ENCODE data around the gene CHD2.

The CHD2 gene

DNA sequence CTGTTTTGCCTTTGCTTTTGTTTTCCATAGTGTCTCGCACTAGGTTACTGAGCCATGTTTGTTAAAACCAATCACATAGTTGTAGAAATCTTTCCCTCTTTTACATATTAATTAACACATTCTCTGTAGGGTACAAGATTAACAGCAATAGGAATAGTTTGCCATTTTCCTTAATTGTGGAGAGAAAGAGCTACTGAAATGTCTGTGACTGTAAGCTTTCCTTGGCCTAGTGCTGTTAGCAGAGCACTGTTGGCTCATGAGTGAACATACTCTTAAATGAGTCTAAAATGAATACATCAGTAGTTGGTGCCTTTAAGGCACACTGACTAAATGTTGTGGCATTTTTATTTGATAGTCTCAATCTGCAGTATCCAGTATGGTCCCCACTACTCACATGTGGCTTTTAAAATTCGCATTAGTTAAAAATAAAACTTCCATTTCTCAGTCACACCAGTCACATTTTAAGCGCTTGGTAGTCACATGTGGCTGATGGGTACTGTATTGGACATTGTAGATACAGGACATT, 28.2 kb downstream of the CHD2 start:
- Histone ChIP-seq H2BK12ac (ENCODE audit: low read length in 2 of 2) (no peak overlapping the region), H3K4ac (ENCODE audit: low read depth in 1 of 2, low read length in 2 of 2) (no peak overlapping the region), H2AFZ (ENCODE audit: low read depth, low read length) (no peak overlapping the region), H3K4me2 (ENCODE audit: low read length, poor library complexity, severe bottlenecking) (no peak overlapping the region), H3K23ac (ENCODE audit: low read length in 2 of 2) (no peak overlapping the region), H3K9ac (ENCODE audit: low read length) (no peak overlapping the region), H2BK15ac (ENCODE audit: low read depth, poor library complexity, severe bottlenecking) (no peak overlapping the region), H3K4me3 (ENCODE audit: insufficient read depth in 1 of 2, low read depth in 1 of 2, low read length in 2 of 2) (no peak overlapping the region), H3K27me3 (ENCODE audit: control insufficient read depth in 1 of 2, insufficient read depth in 1 of 2, low read length in 2 of 2) (no peaks in the 10 kb centered on the region), H3K9me3 (ENCODE audit: control insufficient read depth, low read length) (no peaks in the 10 kb centered on the region), H4K91ac (ENCODE audit: low read length) (no peak overlapping the region), H3K14ac (ENCODE audit: low read length in 2 of 2) (no peak overlapping the region), H2BK5ac (ENCODE audit: low read depth, low read length, poor library complexity, severe bottlenecking) (no peak overlapping the region), H4K8ac (ENCODE audit: low read length) (no peak overlapping the region), H2AK5ac (ENCODE audit: low read length, severe bottlenecking) (no peak overlapping the region), H3K27ac (ENCODE audit: low read length, poor library complexity, severe bottlenecking) (peak overlapping the region; percentile 61), H3K18ac (ENCODE audit: low read depth in 1 of 2, low read length in 2 of 2) (no peak overlapping the region), H3K4me1 (ENCODE audit: control insufficient read depth, insufficient read depth, low read depth, low read length) (peaks cover 9% of the 10 kb centered on the region), H3K79me1 (replicated peaks; ENCODE audit: low read length, poor library complexity, severe bottlenecking) (no peaks in the 10 kb centered on the region), H3K36me3 (ENCODE audit: control insufficient read depth in 1 of 2, insufficient read depth in 2 of 2, low read depth in 1 of 2, low read length in 2 of 2) (peaks cover 32 to 91% of the 10 kb centered on the region in 2 experiments), H2BK120ac (ENCODE audit: low read depth, low read length) (no peak overlapping the region)
- 98% methylated on average over 3 of the region's 3 CpGs for WGBS
- no peak for DNase-seq

DNA sequence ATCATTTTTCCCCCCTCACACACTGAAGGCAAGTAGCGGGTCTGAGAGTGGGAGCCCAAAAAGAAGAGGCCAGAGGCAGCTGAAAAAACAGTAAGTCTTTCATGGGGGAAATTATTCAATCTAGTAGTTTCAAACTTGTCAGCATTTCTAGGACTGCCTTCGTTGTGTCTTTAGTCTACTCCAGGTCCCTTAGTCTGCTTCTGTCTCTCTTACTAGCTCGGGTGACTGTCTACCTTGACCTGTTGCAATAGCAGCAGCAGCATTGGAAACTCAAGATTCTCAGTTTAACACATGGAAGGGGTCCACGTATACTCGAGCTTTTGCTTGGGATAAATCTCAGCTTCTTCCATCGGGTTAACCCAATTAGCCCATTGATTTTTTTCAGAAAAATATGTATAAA, 28.9 kb downstream of the CHD2 start:
- Histone ChIP-seq H2BK5ac (ENCODE audit: low read depth, low read length, poor library complexity, severe bottlenecking) (no peak overlapping the region), H2BK12ac (ENCODE audit: low read length in 2 of 2) (no peak overlapping the region), H3K4me3 (ENCODE audit: insufficient read depth in 1 of 2, low read depth in 1 of 2, low read length in 2 of 2) (no peak overlapping the region), H3K27me3 (ENCODE audit: control insufficient read depth in 1 of 2, insufficient read depth in 1 of 2, low read length in 2 of 2) (no peaks in the 10 kb centered on the region), H3K4ac (ENCODE audit: low read depth in 1 of 2, low read length in 2 of 2) (no peak overlapping the region), H3K79me1 (replicated peaks; ENCODE audit: low read length, poor library complexity, severe bottlenecking) (peaks cover 2% of the 10 kb centered on the region), H3K36me3 (ENCODE audit: control insufficient read depth in 1 of 2, insufficient read depth in 2 of 2, low read depth in 1 of 2, low read length in 2 of 2) (peaks cover 31 to 92% of the 10 kb centered on the region in 2 experiments), H3K27ac (ENCODE audit: low read length, poor library complexity, severe bottlenecking) (peak overlapping the region; percentile 61), H2BK15ac (ENCODE audit: low read depth, poor library complexity, severe bottlenecking) (no peak overlapping the region), H3K14ac (ENCODE audit: low read length in 2 of 2) (no peak overlapping the region), H3K9me3 (ENCODE audit: control insufficient read depth, low read length) (no peaks in the 10 kb centered on the region), H2AK5ac (ENCODE audit: low read length, severe bottlenecking) (no peak overlapping the region), H3K18ac (ENCODE audit: low read depth in 1 of 2, low read length in 2 of 2) (no peak overlapping the region), H3K9ac (ENCODE audit: low read length) (no peak overlapping the region), H3K4me2 (ENCODE audit: low read length, poor library complexity, severe bottlenecking) (no peak overlapping the region), H4K91ac (ENCODE audit: low read length) (no peak overlapping the region), H3K23ac (ENCODE audit: low read length in 2 of 2) (no peak overlapping the region), H2BK120ac (ENCODE audit: low read depth, low read length) (no peak overlapping the region), H3K4me1 (ENCODE audit: control insufficient read depth, insufficient read depth, low read depth, low read length) (peaks cover 9% of the 10 kb centered on the region), H4K8ac (ENCODE audit: low read length) (no peak overlapping the region), H2AFZ (ENCODE audit: low read depth, low read length) (no peak overlapping the region)
- DNase-seq = no peak
- 95% methylated on average over 4 of the region's 6 CpGs for WGBS

DNA sequence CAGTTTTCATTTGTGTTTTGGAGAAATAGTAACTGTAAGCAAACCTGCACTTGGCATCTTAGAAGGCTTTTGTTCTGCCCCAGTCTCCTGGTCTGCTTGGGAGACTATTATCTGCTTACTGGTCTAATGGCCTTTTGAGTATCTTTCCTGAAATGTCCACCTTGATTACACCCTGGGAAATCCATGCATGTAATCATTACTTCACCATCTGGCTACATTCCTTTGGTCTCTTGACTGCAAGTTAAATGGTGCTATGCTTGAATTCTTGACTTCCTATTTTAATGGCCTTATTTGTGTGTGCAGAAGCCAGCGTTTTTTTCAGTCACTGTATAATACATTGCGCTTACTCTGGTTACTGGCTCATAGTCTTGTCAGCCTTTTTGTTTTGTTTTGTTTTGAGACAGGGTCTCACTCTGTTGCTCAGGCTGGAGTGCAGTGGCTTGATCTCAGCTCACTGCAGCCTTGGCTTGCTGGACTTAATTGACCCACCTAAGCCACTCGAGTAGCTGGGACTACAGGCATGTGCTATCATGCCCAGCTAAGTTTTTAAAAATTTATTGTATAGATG, 30.0 kb downstream of the CHD2 start:
- no peak overlapping the region for H3K4me3 ChIP-seq (ENCODE audit: insufficient read depth in 1 of 2, low read depth in 1 of 2, low read length in 2 of 2)
- no peaks in the 10 kb centered on the region for H3K9me3 ChIP-seq (ENCODE audit: control insufficient read depth, low read length)
- peak overlapping the region; percentile 42 for H3K4me2 ChIP-seq (ENCODE audit: low read length, poor library complexity, severe bottlenecking)

DNA sequence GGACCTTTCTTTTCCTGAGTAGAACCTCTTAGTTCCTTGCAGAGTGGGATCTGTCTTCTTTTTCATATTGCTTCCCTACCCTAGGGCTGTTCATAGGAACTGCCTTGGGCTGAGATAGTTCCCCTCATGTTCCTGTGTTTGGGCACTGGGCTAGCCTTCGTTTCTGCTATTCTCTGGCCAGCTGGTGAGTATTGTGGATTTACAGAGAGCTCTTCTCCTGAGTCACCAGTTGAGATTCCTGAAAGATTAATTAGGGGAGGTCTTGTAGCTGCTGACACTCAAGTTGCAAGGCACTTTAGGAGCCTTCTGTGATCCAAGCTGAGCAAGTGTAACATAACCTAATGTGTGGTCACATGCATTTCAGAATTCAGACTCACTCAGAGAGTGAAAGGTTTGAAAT, 30.7 kb downstream of the CHD2 start:
- H2AK5ac ChIP-seq (ENCODE audit: low read length, severe bottlenecking) = peak overlapping the region; percentile 81
- H3K27me3 ChIP-seq (ENCODE audit: control insufficient read depth in 1 of 2, insufficient read depth in 1 of 2, low read length in 2 of 2) = no peaks in the 10 kb centered on the region
- H2BK12ac ChIP-seq (ENCODE audit: low read length in 2 of 2) = no peak overlapping the region
- no peak overlapping the region for H4K91ac ChIP-seq (ENCODE audit: low read length)
- peaks cover 8% of the 10 kb centered on the region for H3K4me1 ChIP-seq (ENCODE audit: control insufficient read depth, insufficient read depth, low read depth, low read length)
- peak overlapping the region; percentile 94 for H2BK5ac ChIP-seq (ENCODE audit: low read depth, low read length, poor library complexity, severe bottlenecking)
- H3K79me1 ChIP-seq (replicated peaks; ENCODE audit: low read length, poor library complexity, severe bottlenecking) = peaks cover 2% of the 10 kb centered on the region
- peaks cover 28 to 90% of the 10 kb centered on the region in 2 experiments for H3K36me3 ChIP-seq (ENCODE audit: control insufficient read depth in 1 of 2, insufficient read depth in 2 of 2, low read depth in 1 of 2, low read length in 2 of 2)
- H3K27ac ChIP-seq (ENCODE audit: low read length, poor library complexity, severe bottlenecking) = peak overlapping the region; percentile 99
- no peak overlapping the region for H3K18ac ChIP-seq (ENCODE audit: low read depth in 1 of 2, low read length in 2 of 2)
- no peak overlapping the region for H2BK15ac ChIP-seq (ENCODE audit: low read depth, poor library complexity, severe bottlenecking)
- DNase-seq = peak; percentile 89
- H3K4me2 ChIP-seq (ENCODE audit: low read length, poor library complexity, severe bottlenecking) = no peak overlapping the region
- no peaks in the 10 kb centered on the region for H3K9me3 ChIP-seq (ENCODE audit: control insufficient read depth, low read length)
- WGBS = 0% methylated on average over 1 of the region's 1 CpG
- H4K8ac ChIP-seq (ENCODE audit: low read length) = no peak overlapping the region
- H3K9ac ChIP-seq (ENCODE audit: low read length) = peak overlapping the region; percentile 50
- no peak overlapping the region for H2BK120ac ChIP-seq (ENCODE audit: low read depth, low read length)
- no peak overlapping the region for H2AFZ ChIP-seq (ENCODE audit: low read depth, low read length)
- H3K4ac ChIP-seq (ENCODE audit: low read depth in 1 of 2, low read length in 2 of 2) = no peak overlapping the region
- H3K14ac ChIP-seq (ENCODE audit: low read length in 2 of 2) = no peak overlapping the region
- no peak overlapping the region for H3K4me3 ChIP-seq (ENCODE audit: insufficient read depth in 1 of 2, low read depth in 1 of 2, low read length in 2 of 2)
- no peak overlapping the region for H3K23ac ChIP-seq (ENCODE audit: low read length in 2 of 2)

More for the DNA sequence above, 30.0 kb downstream of the CHD2 start:
- DNase-seq = peak; percentile 43
- Histone ChIP-seq H3K18ac (ENCODE audit: low read depth in 1 of 2, low read length in 2 of 2) (no peak overlapping the region), H3K9ac (ENCODE audit: low read length) (peak overlapping the region; percentile 50), H2BK15ac (ENCODE audit: low read depth, poor library complexity, severe bottlenecking) (no peak overlapping the region), H2AK5ac (ENCODE audit: low read length, severe bottlenecking) (peak overlapping the region; percentile 81), H4K91ac (ENCODE audit: low read length) (no peak overlapping the region), H3K36me3 (ENCODE audit: control insufficient read depth in 1 of 2, insufficient read depth in 2 of 2, low read depth in 1 of 2, low read length in 2 of 2) (peaks cover 28 to 90% of the 10 kb centered on the region in 2 experiments), H3K23ac (ENCODE audit: low read length in 2 of 2) (no peak overlapping the region), H3K27ac (ENCODE audit: low read length, poor library complexity, severe bottlenecking) (peak overlapping the region; percentile 99), H2AFZ (ENCODE audit: low read depth, low read length) (no peak overlapping the region), H2BK5ac (ENCODE audit: low read depth, low read length, poor library complexity, severe bottlenecking) (peak overlapping the region; percentile 94), H3K4me1 (ENCODE audit: control insufficient read depth, insufficient read depth, low read depth, low read length) (peaks cover 8% of the 10 kb centered on the region), H3K4ac (ENCODE audit: low read depth in 1 of 2, low read length in 2 of 2) (no peak overlapping the region), H3K14ac (ENCODE audit: low read length in 2 of 2) (no peak overlapping the region), H3K79me1 (replicated peaks; ENCODE audit: low read length, poor library complexity, severe bottlenecking) (peaks cover 2% of the 10 kb centered on the region), H2BK12ac (ENCODE audit: low read length in 2 of 2) (no peak overlapping the region), H2BK120ac (ENCODE audit: low read depth, low read length) (no peak overlapping the region), H3K27me3 (ENCODE audit: control insufficient read depth in 1 of 2, insufficient read depth in 1 of 2, low read length in 2 of 2) (no peaks in the 10 kb centered on the region), H4K8ac (ENCODE audit: low read length) (no peak overlapping the region)
- 69% methylated on average over 3 of the region's 3 CpGs for WGBS

All from mesenchymal stem cell (in vitro differentiated cells and primary cell).